PC-3 (cell line): ENCODE results near the gene TCEAL5.

ENCODE experiments used
- EZH2 ChIP-seq: fragments of 300-600 bp; sonication (generic); IDR thresholded peaks from one replicate; pipeline ENCODE4 v1.6.1; 2017; ENCODE audit warnings: antibody characterized with exemption, mild to moderate bottlenecking, low read length; ENCODE audit not compliant: unreplicated experiment
- TF ChIP-seq, protein P1 (sequence below): fragments of 300-600 bp; sonication (generic); conservative IDR thresholded peaks from 2 replicates; pipeline ENCODE4 v1.5.1; 2017; ENCODE audit warnings: antibody characterized with exemption, low read depth, mild to moderate bottlenecking, low read length

DNA sequence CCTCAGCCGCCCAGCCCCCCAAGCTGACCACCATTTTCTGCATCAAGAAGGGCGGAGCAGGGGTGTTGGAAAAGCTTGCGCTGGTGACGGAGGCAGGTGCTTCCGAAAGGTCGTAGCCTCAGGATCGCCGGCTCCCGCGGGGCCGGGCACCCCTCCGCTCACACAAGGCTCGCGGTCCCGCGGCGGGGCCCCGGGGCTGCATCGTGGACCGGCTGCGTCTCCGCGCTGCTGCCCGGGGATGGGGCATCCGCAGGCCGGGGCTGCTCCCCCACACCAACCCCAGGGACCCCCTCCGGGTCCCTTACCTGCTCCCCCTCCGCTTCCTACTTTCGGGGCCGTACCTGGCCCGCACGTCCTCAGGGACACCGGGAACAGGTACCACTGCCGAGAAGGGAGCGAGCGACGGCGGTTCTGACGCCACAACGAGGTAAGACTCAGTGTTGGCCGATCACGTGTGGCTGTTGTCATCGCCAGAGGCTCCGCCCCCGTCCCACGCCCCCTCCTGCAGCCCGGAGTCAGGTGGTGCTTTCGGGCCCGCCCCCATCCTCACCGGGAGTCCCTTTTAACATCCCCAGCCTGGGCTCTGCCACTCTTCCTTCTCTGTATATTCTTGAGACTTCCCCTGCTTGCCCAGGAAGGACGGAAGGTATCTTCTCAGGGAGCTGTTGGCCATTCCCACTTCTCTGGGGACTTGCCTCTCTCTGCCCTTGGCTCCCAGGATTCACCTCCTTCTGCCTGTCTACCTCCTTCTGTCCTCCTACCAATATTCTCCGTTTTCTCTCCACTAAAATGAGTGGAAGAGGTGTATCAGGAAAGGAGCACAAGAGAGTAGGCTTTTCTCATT is 34.2 kb upstream of the TCEAL5 start, which contains the start of gene BEX2:
- TF ChIP-seq, protein P1, sequence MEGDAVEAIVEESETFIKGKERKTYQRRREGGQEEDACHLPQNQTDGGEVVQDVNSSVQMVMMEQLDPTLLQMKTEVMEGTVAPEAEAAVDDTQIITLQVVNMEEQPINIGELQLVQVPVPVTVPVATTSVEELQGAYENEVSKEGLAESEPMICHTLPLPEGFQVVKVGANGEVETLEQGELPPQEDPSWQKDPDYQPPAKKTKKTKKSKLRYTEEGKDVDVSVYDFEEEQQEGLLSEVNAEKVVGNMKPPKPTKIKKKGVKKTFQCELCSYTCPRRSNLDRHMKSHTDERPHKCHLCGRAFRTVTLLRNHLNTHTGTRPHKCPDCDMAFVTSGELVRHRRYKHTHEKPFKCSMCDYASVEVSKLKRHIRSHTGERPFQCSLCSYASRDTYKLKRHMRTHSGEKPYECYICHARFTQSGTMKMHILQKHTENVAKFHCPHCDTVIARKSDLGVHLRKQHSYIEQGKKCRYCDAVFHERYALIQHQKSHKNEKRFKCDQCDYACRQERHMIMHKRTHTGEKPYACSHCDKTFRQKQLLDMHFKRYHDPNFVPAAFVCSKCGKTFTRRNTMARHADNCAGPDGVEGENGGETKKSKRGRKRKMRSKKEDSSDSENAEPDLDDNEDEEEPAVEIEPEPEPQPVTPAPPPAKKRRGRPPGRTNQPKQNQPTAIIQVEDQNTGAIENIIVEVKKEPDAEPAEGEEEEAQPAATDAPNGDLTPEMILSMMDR, result no peak
- no peak for TF ChIP-seq EZH2
